Measurements from ENCODE around the gene AQP1.

DNA sequence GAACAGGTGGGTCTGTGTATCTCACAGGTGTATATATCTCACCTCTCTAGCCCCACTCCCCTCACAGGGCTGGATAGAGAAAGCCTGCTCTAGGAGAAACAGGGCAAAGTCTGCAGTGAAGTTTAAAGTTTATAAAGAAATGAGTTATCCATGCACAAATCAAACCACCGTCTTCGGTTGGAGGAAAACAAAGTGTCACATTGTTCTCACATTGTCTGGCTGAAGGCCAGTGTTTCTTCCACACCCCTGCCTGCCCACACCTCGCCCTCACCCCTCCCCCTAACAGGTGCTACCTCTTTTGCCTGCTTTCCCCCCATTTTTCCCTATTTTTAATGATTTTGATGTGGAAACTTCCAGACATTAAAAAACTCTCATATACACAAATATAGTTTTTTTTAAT is 25.8 kb downstream of the AQP1 start:
- TF ChIP-seq, protein P1, sequence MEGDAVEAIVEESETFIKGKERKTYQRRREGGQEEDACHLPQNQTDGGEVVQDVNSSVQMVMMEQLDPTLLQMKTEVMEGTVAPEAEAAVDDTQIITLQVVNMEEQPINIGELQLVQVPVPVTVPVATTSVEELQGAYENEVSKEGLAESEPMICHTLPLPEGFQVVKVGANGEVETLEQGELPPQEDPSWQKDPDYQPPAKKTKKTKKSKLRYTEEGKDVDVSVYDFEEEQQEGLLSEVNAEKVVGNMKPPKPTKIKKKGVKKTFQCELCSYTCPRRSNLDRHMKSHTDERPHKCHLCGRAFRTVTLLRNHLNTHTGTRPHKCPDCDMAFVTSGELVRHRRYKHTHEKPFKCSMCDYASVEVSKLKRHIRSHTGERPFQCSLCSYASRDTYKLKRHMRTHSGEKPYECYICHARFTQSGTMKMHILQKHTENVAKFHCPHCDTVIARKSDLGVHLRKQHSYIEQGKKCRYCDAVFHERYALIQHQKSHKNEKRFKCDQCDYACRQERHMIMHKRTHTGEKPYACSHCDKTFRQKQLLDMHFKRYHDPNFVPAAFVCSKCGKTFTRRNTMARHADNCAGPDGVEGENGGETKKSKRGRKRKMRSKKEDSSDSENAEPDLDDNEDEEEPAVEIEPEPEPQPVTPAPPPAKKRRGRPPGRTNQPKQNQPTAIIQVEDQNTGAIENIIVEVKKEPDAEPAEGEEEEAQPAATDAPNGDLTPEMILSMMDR (IDR thresholded peaks at IDR 0.05), result no peak
- TF ChIP-seq POLR2A (IDR thresholded peaks at IDR 0.05), result no peak

All from testis (tissue), 2 donors.